Measurements from ENCODE around the gene PCBP3. TPM values are rescaled to one million over a fixed set of nuclear protein-coding genes. Genes with fewer than 3 reads are reported as not detected.
A peak's percentile ranks its signal among the peaks of the same experiment; 100 is the strongest.

The PCBP3 gene
- total and polyA plus RNA-seq, 10 of the 15 experiments (the other 5 are each of a cell fraction or from before 2014, with no cell fraction given), result 0.09 to 1.3 (median 0.46) TPM; not detected in 3

DNA sequence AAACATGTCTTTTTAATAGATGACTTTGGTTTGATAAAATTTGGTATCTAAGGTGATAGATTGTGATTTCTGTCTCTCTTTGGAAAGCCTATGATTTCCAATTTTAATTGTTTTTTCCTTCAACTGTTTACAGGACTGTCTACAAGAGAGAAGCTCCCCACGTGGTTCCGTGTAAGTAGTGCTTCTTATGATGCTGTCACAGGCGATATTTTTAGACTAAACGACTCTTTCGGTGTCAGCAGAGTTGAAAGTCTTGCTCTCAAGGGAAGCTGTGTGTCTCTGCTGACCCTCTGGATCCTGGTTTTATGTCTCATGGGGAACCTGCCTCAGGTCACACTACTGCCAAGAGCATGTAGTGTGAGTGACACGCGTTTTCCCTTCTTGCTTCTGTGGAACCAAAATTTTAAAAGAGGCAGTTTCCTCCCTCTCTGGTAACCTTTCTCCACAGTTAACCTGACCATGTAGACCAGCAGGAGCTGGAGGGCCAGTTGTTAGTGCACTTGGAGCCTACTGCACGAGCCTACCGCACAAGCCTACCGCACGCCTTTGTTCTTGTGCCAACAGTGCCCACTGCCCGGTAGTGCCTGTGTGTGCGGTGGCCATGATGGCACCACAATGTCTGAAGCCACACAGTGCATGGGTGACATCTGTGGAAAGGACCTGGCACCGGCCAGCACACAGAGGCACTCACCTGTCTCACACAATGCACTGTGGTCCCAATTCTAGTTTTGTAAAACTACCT, 91.9 kb downstream of the PCBP3 start:
- SMC1A ChIA-PET (ENCODE audit: uncharacterized antibody, unreplicated experiment), result interaction anchor here (1.0 to 1.2 kb wide), 2 partner anchors 44 to 94 kb away, joined by 3 to 5 read pairs; no protein-coding TSS in a partner anchor
- no peaks in the 10 kb centered on the region for H3K36me3 ChIP-seq (ENCODE audit: control insufficient read depth in 2 of 2, insufficient read depth in 2 of 2, low read length in 1 of 2)
- no peaks in the 10 kb centered on the region for H3K4me1 ChIP-seq (ENCODE audit: control insufficient read depth, insufficient read depth, low read length)
- ATAC-seq, result peak; percentile 25; the same call in 1 of the 3 replicates
- no peak overlapping the region for H3K4me2 ChIP-seq (ENCODE audit: control insufficient read depth, insufficient read depth)
- no peaks in the 10 kb centered on the region for H4K20me1 ChIP-seq (ENCODE audit: control insufficient read depth, insufficient read depth)
- BruUV-seq (replicated peaks), result no TSS peak
- POLR2A ChIA-PET, result no interaction called here
- DNase-seq (ENCODE audit: low read depth, low spot score), result no peak
- H3K79me2 ChIP-seq (ENCODE audit: control insufficient read depth, insufficient read depth, low read length), result no peaks in the 10 kb centered on the region
- 70% methylated on average over 14 of the region's 14 CpGs for WGBS (ENCODE audit: insufficient coverage, insufficient replicate concordance, low lambda C conversion rate, missing lambda C conversion rate)
- no peaks in the 10 kb centered on the region for H3K9me3 ChIP-seq (replicated peaks; ENCODE audit: control insufficient read depth, insufficient read depth, low read length)
- H2AFZ ChIP-seq (ENCODE audit: control insufficient read depth, low read depth, low read length), result no peak overlapping the region
- FAIRE-seq, result no peak
- no peaks in the 10 kb centered on the region for H3K27me3 ChIP-seq (replicated peaks in 1 of 2; ENCODE audit: control insufficient read depth in 2 of 2, insufficient read depth in 2 of 2, low read length in 1 of 2)
- in situ Hi-C loops (cut with MboI) (no loop called here), intact Hi-C loops (cut with micrococcal nuclease; ENCODE audit: unreplicated experiment) (no loop called here)
- no peak overlapping the region for H3K9ac ChIP-seq (ENCODE audit: control insufficient read depth, insufficient read depth, low read length)
- CTCF ChIA-PET, result interaction anchor here (1.0 kb wide), 1 partner anchor 179 kb away, joined by 4 read pairs; no protein-coding TSS in a partner anchor
- peak; percentile 23; the same call in 1 of the 2 replicates for TF ChIP-seq RAD51 (IDR thresholded peaks at IDR 0.05)
- TF ChIP-seq FOXK2 (IDR thresholded peaks at IDR 0.05), result no peak
- no peak for TF ChIP-seq IRF4 (IDR thresholded peaks at IDR 0.05; ENCODE audit: low read depth, low read length)
- TF ChIP-seq CHD2 (IDR thresholded peaks at IDR 0.05; ENCODE audit: borderline replicate concordance, low read depth, low read length), result no peak
- no peak for TF ChIP-seq GABPA (IDR thresholded peaks at IDR 0.05; ENCODE audit: low read depth)
- RAD21 ChIA-PET (ENCODE audit: unreplicated experiment), result interaction anchor here (1.5 kb wide), 1 partner anchor 143 kb away, joined by 3 read pairs; no protein-coding TSS in a partner anchor
- no peak overlapping the region for H3K4me3 ChIP-seq
- no peak overlapping the region for H3K27ac ChIP-seq (ENCODE audit: control insufficient read depth, insufficient read depth)

DNA sequence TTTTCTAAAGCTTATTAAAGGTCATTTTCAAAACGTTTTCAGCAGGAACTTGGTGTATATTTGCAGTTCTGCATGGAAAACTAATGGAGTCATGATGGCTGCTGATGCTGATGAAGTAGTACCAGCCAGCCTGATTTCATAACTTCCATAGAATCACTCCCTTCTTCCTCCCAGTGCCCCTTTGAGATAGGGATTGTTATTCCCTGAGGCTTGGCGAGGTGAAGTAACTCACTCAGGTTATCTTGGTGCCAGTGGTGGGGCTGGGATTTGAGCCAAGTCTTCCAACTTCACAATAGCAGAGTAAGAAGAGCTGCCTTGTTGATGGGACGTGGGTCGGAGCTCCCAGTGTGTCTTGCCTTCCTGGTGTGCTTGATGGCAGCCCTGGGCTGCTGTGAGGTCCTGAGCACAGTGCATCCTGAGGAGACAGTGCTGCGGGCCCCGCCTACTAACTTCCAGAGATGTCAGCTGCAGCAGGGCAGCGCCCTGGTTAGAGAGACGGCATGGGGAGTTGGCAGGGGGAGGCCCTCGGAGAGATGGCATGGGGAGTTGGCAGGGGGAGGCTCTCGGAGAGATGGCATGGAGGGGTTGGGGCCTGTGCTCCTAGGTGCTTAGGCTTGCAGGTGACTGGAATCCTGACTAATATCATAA, 92.6 kb downstream of the PCBP3 start:
- H3K9ac ChIP-seq (ENCODE audit: control insufficient read depth, insufficient read depth, low read length), result no peak overlapping the region
- 36% methylated on average over 10 of the region's 10 CpGs for WGBS (ENCODE audit: insufficient coverage, insufficient replicate concordance, low lambda C conversion rate, missing lambda C conversion rate)
- H4K20me1 ChIP-seq (ENCODE audit: control insufficient read depth, insufficient read depth), result no peaks in the 10 kb centered on the region
- ChIA-PET RAD21 (ENCODE audit: unreplicated experiment) (interaction anchor here (1.5 kb wide), 1 partner anchor 144 kb away, joined by 3 read pairs; no protein-coding TSS in a partner anchor), SMC1A (ENCODE audit: uncharacterized antibody, unreplicated experiment) (interaction anchor here (1.0 to 1.2 kb wide), 2 partner anchors 45 to 95 kb away, joined by 3 to 5 read pairs; no protein-coding TSS in a partner anchor), CTCF (interaction anchor here (1.0 kb wide), 1 partner anchor 180 kb away, joined by 4 read pairs; no protein-coding TSS in a partner anchor), POLR2A (no interaction called here)
- H3K4me1 ChIP-seq (ENCODE audit: control insufficient read depth, insufficient read depth, low read length), result no peaks in the 10 kb centered on the region
- DNase-seq (ENCODE audit: low read depth, low spot score), result no peak
- H3K27ac ChIP-seq (ENCODE audit: control insufficient read depth, insufficient read depth), result no peak overlapping the region
- in situ Hi-C loops (cut with MboI), result no loop called here
- H3K27me3 ChIP-seq (replicated peaks in 1 of 2; ENCODE audit: control insufficient read depth in 2 of 2, insufficient read depth in 2 of 2, low read length in 1 of 2), result no peaks in the 10 kb centered on the region
- intact Hi-C loops (cut with micrococcal nuclease; ENCODE audit: unreplicated experiment), result no loop called here
- H3K4me3 ChIP-seq, result no peak overlapping the region
- no TSS peak for BruUV-seq (replicated peaks)
- no peaks in the 10 kb centered on the region for H3K79me2 ChIP-seq (ENCODE audit: control insufficient read depth, insufficient read depth, low read length)
- ATAC-seq, result no peak
- no peaks in the 10 kb centered on the region for H3K9me3 ChIP-seq (replicated peaks; ENCODE audit: control insufficient read depth, insufficient read depth, low read length)
- no peak overlapping the region for H3K4me2 ChIP-seq (ENCODE audit: control insufficient read depth, insufficient read depth)
- no peak for FAIRE-seq
- H3K36me3 ChIP-seq (ENCODE audit: control insufficient read depth in 2 of 2, insufficient read depth in 2 of 2, low read length in 1 of 2), result no peaks in the 10 kb centered on the region
- H2AFZ ChIP-seq (ENCODE audit: control insufficient read depth, low read depth, low read length), result no peak overlapping the region
- TF ChIP-seq POU2F2 (IDR thresholded peaks at IDR 0.05; ENCODE audit: borderline replicate concordance, low read depth, low read length), result no peak
- TF ChIP-seq HCFC1 (IDR thresholded peaks at IDR 0.05; ENCODE audit: low read length), result no peak
- TF ChIP-seq POLR2AphosphoS2 (IDR thresholded peaks at IDR 0.05; ENCODE audit: low read depth, low read length), result no peak
- TF ChIP-seq ZNF274 (IDR thresholded peaks at IDR 0.05; ENCODE audit: insufficient read depth, insufficient read length), result no peak
- no peak for TF ChIP-seq CBX5 (IDR thresholded peaks at IDR 0.05; ENCODE audit: low read depth)
- TF ChIP-seq KLF5 (IDR thresholded peaks at IDR 0.05; ENCODE audit: partially characterized antibody), result no peak
- no peak for TF ChIP-seq IRF4 (IDR thresholded peaks at IDR 0.05; ENCODE audit: low read depth, low read length)
- no peak for TF ChIP-seq ZSCAN29 (IDR thresholded peaks at IDR 0.05)
- TF ChIP-seq, protein P1, sequence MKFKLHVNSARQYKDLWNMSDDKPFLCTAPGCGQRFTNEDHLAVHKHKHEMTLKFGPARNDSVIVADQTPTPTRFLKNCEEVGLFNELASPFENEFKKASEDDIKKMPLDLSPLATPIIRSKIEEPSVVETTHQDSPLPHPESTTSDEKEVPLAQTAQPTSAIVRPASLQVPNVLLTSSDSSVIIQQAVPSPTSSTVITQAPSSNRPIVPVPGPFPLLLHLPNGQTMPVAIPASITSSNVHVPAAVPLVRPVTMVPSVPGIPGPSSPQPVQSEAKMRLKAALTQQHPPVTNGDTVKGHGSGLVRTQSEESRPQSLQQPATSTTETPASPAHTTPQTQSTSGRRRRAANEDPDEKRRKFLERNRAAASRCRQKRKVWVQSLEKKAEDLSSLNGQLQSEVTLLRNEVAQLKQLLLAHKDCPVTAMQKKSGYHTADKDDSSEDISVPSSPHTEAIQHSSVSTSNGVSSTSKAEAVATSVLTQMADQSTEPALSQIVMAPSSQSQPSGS (IDR thresholded peaks at IDR 0.05; ENCODE audit: low read length), result no peak
- TF ChIP-seq, protein P2, sequence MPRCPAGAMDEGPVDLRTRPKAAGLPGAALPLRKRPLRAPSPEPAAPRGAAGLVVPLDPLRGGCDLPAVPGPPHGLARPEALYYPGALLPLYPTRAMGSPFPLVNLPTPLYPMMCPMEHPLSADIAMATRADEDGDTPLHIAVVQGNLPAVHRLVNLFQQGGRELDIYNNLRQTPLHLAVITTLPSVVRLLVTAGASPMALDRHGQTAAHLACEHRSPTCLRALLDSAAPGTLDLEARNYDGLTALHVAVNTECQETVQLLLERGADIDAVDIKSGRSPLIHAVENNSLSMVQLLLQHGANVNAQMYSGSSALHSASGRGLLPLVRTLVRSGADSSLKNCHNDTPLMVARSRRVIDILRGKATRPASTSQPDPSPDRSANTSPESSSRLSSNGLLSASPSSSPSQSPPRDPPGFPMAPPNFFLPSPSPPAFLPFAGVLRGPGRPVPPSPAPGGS (IDR thresholded peaks at IDR 0.05; ENCODE audit: borderline replicate concordance, insufficient read depth, low read depth, low read length, poor library complexity, severe bottlenecking), result no peak

All from GM12878 (cell line).